ENCODE data around the gene TAOK3.

The TAOK3 gene

DNA sequence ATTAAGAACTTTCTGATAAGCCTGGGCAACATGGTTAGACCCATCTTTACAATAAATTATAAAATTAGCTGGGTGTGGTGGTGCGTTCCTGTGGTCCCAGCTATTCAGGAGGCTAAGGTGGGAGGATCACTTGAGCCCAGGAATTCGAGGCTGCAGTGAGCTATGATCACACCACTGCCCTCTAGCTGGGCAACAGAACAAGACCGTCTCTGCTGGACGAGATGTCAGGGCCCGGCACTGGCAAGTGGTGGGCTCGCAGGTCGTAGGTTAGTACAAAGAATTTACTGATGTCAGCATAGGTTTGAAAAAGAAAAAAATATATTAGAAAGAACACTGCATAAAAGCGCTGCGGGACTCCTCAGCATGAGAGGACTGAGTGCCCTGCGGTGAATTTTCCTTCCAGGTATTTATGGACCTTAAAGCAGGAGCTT, 253.2 kb downstream of the TAOK3 start:
- DNase-seq, result no peak
- ATAC-seq, result no peak
- H3K4me1 Mint-ChIP-seq, result peaks cover 7% of the 10 kb centered on the region
- H3K36me3 Mint-ChIP-seq (ENCODE audit: low read depth), result no peaks in the 10 kb centered on the region
- no peak overlapping the region for H3K4me3 Mint-ChIP-seq
- H3K9me3 Mint-ChIP-seq, result no peaks in the 10 kb centered on the region
- H3K27ac Mint-ChIP-seq, result no peak overlapping the region
- H3K27me3 Mint-ChIP-seq, result no peaks in the 10 kb centered on the region

DNA sequence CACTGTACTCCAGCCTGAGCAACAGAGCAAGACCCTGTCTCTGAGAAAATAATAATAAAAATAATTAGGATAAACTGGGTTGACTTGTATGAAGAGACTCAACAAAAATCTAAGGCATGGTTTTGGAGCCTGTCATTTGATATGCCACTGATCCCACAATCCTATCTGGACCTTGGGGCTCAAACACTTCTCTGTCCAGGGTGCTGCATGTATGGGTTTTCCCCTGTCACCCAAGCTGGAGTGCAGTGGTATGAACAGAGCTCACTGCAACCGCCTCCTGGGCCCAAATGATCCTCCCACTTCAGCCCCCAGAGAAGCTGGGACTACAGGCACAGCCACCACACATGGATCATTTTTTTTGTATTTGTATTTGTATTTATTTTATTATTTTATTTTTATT, 263.6 kb downstream of the TAOK3 start:
- no peak overlapping the region for H3K4me3 Mint-ChIP-seq
- H3K36me3 Mint-ChIP-seq (ENCODE audit: low read depth), result no peaks in the 10 kb centered on the region
- ATAC-seq, result no peak
- H3K9me3 Mint-ChIP-seq, result no peaks in the 10 kb centered on the region
- H3K27ac Mint-ChIP-seq, result no peak overlapping the region
- peaks cover 8% of the 10 kb centered on the region for H3K27me3 Mint-ChIP-seq
- no peak for DNase-seq
- H3K4me1 Mint-ChIP-seq, result peaks cover 3% of the 10 kb centered on the region

DNA sequence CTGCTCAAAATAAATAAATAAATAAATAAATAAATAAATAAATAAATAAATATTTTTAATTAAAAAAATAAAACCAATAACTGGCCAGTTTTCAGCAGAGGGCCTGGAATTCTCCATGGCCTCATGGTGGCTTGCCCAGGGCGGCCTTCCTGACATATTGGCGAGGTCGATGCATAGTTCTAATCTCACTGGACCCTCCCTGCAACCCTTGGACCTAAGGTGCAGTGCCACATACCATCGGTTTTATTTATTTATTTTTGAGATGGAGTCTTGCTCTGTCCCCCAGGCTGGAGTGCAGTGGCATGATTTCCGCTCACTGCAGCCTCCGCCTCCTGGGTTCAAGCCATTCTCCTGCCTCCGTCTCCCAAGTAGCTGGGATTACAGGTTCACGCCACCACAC, 265.0 kb downstream of the TAOK3 start:
- peaks cover 7% of the 10 kb centered on the region for H3K4me1 Mint-ChIP-seq
- ATAC-seq (no peak), DNase-seq (no peak)
- H3K27ac Mint-ChIP-seq, result no peak overlapping the region
- H3K27me3 Mint-ChIP-seq, result peaks cover 12% of the 10 kb centered on the region
- no peaks in the 10 kb centered on the region for H3K36me3 Mint-ChIP-seq (ENCODE audit: low read depth)
- no peaks in the 10 kb centered on the region for H3K9me3 Mint-ChIP-seq
- H3K4me3 Mint-ChIP-seq, result no peak overlapping the region

DNA sequence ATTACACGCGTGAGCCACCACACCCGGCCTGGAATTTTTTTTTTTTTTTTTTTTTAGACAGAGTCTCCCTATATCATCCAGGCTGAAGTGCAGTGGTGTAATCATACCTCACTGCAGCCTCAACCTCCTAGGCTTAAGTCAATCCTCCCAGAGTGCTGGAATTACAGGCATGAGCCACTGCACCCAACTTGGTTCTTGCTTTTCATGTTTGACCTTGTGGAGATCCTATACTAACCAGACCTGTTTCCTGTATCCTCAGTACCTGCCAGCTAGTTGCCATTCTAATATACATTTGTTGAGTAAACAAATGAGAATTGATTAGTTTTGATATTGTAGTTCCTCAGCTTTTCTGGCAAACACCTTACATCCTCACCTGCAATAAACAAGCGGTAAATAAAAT, 265.7 kb downstream of the TAOK3 start:
- no peaks in the 10 kb centered on the region for H3K36me3 Mint-ChIP-seq (ENCODE audit: low read depth)

DNA sequence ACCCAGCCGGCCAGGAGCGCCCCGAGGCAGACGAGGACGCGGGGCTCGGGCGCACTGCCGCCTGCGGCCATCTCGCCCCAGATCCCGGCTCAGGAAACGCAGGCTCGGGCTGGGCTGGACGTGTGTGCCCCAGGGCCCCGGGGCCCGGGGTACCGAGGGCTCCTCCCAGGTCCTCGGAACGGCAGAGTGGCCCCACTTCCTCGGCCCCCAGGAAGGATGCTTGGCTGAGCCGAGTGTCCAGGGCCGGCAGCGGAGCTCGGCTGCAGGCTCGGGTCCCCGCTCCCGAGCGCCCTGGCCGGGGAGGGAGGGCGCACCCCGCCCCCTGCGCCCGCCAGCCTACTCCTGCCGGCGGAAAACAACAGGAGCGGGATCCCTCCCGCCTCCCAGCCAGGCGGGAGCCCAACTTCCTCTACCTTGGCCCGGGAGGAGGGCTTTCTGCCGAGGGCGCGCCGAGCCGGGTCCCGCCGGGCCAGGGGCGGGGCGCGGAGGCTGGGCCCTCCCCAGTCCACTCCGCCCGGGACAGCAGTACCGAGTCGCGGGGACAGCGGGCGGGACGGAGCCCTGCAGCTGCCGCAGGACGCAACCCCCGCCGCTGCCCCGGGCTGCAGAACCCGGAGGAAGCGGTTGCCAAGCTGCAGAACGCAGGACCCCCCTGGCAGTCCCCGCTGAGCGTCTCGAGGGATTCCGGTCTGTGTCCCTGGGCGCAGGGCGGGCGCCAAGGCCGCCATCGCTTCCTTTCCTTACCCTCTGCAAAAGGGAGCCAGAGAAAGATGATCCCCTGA, 268.9 kb downstream of the TAOK3 start, which contains the start of gene VSIG10:
Gene VSIG10 (minus strand): TSS at position 411 of the 782 bp plus-strand sequence. CDS start 340 bp downstream, at position 71.
- DNase-seq (peak; percentile 21), ATAC-seq (peak; percentile 54)
- no peaks in the 10 kb centered on the region for H3K36me3 Mint-ChIP-seq (ENCODE audit: low read depth)
- peaks cover 7% of the 10 kb centered on the region for H3K4me1 Mint-ChIP-seq
- peaks cover 22% of the 10 kb centered on the region for H3K27me3 Mint-ChIP-seq
- peak within 1 kb of the TSS; percentile 64 for H3K27ac Mint-ChIP-seq
- H3K9me3 Mint-ChIP-seq, result no peaks in the 10 kb centered on the region
- H3K4me3 Mint-ChIP-seq, result peak within 1 kb of the TSS; percentile 81

More for the DNA sequence above, 265.7 kb downstream of the TAOK3 start:
- H3K9me3 Mint-ChIP-seq, result no peaks in the 10 kb centered on the region
- H3K27me3 Mint-ChIP-seq, result peaks cover 17% of the 10 kb centered on the region
- peaks cover 7% of the 10 kb centered on the region for H3K4me1 Mint-ChIP-seq
- H3K4me3 Mint-ChIP-seq, result no peak overlapping the region
- H3K27ac Mint-ChIP-seq, result no peak overlapping the region
- ATAC-seq (no peak), DNase-seq (no peak)

DNA sequence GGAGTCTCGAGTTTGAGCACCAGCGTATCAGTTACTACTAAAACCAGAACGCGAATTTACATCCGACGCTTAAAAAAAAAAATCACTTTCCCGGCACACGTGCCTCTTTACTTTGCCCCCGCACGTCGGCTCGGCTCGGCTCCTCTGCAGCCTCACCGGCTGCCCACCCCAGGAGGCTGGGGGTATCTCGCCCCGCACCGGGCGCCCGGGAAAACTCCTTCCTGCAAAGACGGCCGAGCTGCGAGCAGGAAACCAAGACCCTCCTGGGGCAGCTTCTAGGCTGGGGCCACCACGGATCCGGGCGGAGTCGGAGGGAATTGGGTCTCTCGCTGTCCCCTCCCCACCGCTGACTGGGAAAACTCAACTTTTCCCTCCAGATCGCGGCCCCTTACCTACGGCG, 269.5 kb downstream of the TAOK3 start:
- Mint-ChIP-seq H3K27me3 (peaks cover 22% of the 10 kb centered on the region), H3K27ac (peak overlapping the region; percentile 64), H3K36me3 (ENCODE audit: low read depth) (no peaks in the 10 kb centered on the region), H3K4me1 (peaks cover 7% of the 10 kb centered on the region), H3K4me3 (peak overlapping the region; percentile 81), H3K9me3 (no peaks in the 10 kb centered on the region)
- peak; percentile 16 for ATAC-seq
- DNase-seq, result peak; percentile 19

DNA sequence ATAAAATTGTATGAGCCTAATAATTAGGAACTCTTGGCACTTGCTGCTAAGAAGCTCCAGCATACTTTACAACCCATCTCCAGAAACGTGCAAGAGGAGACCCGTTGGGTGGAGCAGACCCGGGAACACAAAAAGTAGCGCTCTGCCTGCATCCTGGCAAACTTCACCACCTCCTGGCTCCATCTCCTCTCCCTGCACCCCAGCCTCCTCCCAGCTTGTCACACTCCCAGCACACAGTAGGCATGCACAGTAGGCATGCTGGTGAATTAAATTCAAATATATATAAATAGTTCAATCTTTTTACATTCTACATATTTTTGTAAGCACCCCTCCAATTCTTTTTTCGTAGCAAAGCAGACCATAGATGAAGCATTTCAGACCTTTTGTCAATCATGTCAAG, 270.1 kb downstream of the TAOK3 start:
- Mint-ChIP-seq H3K36me3 (ENCODE audit: low read depth) (no peaks in the 10 kb centered on the region), H3K9me3 (no peaks in the 10 kb centered on the region), H3K4me1 (peaks cover 7% of the 10 kb centered on the region), H3K4me3 (peak overlapping the region; percentile 81), H3K27ac (peak overlapping the region; percentile 64), H3K27me3 (peaks cover 22% of the 10 kb centered on the region)
- ATAC-seq, result no peak
- DNase-seq, result no peak

DNA sequence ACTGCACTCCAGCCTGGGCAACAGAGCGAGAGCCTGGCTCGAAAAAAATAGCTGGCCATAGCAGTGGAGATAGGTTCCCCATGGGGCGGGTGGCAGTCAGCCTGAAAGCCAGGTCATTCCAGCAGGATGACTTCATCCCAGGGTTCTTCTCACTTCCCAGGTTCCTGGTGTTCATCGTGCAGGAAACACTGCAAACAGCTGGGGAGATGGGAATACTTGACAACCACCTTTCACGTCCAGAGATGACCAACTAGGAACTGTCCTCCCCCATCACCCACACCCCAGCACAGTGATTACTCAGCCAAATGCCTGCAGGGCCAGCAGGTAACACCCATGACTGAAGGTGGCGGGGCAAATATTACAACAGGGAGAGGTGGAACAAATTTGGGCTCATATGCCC, 270.6 kb downstream of the TAOK3 start:
- peaks cover 7% of the 10 kb centered on the region for H3K4me1 Mint-ChIP-seq
- H3K4me3 Mint-ChIP-seq, result no peak overlapping the region
- ATAC-seq, result no peak
- H3K27me3 Mint-ChIP-seq, result peaks cover 22% of the 10 kb centered on the region
- H3K9me3 Mint-ChIP-seq, result no peaks in the 10 kb centered on the region
- no peaks in the 10 kb centered on the region for H3K36me3 Mint-ChIP-seq (ENCODE audit: low read depth)
- no peak overlapping the region for H3K27ac Mint-ChIP-seq
- no peak for DNase-seq

DNA sequence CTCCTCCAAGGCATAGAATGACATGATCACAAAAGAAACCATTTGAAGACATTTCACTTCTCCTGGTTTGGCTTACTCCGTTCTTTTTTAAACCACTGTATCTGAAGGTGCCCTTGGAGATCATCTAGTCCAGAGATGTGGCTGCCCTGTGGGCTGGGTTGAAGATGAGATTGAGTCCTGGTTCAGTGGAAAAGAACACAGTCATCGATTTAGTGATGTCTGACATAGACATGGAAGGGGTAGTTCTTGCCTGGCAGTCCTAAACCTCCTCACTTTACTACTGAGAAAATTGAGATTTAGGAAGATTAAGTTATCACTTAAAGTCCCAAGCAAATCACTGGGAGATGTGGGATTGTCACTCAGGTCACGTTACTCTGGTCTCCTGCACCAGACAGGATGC, 271.7 kb downstream of the TAOK3 start:
- no peak for DNase-seq
- H3K27me3 Mint-ChIP-seq, result peaks cover 22% of the 10 kb centered on the region
- no peak overlapping the region for H3K27ac Mint-ChIP-seq
- no peak for ATAC-seq
- no peaks in the 10 kb centered on the region for H3K36me3 Mint-ChIP-seq (ENCODE audit: low read depth)
- no peak overlapping the region for H3K4me3 Mint-ChIP-seq
- peaks cover 7% of the 10 kb centered on the region for H3K4me1 Mint-ChIP-seq
- H3K9me3 Mint-ChIP-seq, result no peaks in the 10 kb centered on the region
